ENCODE data around the gene VPS9D1.
"Not testable (repeated sequence)": the region's sequence is repeated elsewhere in the genome, so short reads cannot be mapped to it uniquely, and the experiment has no call there.

The VPS9D1 gene

GRCh38 chr16:89691986-89692569 lies 28.6 kb downstream of the VPS9D1 start:
- no peak for DNase-seq

DNA sequence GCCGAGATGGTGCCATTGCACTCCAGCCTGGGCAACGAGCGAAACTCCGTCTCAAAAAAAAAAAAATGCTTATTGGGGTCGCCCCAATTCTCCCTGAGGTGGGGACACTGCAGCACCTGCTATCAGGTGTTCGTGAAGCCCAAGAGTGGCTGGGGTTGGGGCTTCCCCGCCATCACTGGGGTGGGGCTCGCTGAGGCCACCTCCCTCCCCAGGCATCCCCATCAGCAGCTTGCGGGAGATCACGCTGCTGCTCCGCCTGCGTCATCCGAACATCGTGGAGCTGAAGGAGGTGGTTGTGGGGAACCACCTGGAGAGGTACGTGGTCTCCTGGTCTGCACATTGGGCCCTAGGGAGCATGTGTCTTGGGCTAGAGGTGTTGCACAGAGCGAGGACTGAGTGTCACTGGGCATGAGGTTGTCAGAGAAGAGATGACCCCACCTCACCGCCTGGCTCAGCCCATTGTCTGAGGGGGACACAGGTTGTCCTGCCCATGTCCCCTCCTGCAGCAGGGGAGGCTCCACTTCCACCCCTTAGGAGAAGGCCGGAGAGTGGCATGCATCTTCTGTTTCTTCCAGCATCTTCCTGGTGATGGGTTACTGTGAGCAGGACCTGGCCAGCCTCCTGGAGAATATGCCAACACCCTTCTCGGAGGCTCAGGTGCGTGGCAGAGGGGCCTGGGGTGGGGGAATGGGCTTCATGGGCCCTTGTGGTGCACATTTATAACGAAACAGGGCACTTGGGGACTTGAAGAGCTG lies 29.3 kb downstream of the VPS9D1 start:
- no peak for DNase-seq

DNA sequence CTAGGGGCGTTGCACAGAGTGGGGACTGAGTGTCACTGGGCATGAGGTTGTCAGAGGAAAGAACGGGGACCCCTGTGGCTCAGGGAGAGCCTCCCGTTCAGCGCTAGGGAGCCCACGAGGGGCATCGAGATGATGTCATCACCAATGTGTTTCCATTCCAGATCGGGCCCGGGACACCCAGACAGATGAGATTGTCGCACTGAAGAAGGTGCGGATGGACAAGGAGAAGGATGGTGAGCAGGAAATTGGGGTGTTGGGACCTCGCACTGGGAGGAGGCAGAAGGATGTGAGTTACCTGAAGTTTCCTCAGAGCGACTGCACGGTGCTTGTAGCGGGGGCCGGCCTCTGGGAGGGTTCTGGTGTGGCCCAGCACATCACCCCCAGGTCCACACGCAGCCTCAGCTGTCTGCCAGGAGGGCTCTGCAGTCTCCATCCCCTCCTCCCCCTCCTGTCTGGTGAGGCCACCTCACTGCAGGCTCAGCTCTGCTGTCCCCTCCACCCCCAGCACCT lies 30.3 kb downstream of the VPS9D1 start:
- no peak for DNase-seq

DNA sequence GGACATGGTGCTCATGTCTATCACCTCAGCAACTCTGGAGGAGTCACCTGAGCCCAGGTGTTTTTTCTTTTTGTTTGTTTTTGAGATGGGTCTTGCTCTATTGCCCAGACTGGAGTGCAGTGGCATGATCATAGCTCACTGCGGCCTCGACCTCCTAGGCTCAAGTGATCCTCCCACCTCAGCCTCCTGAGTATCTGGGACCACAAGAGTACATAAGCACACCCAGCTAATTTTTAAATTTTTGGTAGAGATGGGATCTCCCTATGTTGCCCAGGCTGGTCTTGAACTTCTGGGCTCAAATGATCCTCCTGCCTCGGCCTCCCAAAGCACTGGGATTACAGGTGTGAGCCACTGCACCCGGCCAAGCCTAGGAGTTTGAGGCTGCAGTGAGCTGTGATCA lies 31.1 kb downstream of the VPS9D1 start:
- not testable (repeated sequence) for DNase-seq

DNA sequence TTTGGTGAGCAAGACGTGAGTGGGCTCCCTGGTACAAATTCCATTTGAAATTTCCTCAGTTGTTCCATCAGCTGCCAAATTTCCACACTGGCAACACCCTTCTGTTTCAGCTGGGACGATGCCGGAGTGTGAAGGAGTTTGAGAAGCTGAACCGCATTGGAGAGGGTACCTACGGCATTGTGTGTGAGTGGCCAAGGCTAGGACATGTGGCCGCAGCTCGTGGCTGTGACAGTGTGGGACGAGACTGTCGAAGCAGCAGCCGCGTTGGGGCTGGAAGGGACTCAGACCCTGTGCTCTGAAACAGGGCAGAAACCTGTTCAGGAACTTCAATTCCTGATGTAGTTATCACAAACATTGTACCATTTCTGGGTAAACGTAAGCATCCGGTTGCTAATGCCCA lies 31.6 kb downstream of the VPS9D1 start:
- no peak for DNase-seq

GRCh38 chr16:89688395-89688794 lies 32.3 kb downstream of the VPS9D1 start:
- no peak for DNase-seq

DNA sequence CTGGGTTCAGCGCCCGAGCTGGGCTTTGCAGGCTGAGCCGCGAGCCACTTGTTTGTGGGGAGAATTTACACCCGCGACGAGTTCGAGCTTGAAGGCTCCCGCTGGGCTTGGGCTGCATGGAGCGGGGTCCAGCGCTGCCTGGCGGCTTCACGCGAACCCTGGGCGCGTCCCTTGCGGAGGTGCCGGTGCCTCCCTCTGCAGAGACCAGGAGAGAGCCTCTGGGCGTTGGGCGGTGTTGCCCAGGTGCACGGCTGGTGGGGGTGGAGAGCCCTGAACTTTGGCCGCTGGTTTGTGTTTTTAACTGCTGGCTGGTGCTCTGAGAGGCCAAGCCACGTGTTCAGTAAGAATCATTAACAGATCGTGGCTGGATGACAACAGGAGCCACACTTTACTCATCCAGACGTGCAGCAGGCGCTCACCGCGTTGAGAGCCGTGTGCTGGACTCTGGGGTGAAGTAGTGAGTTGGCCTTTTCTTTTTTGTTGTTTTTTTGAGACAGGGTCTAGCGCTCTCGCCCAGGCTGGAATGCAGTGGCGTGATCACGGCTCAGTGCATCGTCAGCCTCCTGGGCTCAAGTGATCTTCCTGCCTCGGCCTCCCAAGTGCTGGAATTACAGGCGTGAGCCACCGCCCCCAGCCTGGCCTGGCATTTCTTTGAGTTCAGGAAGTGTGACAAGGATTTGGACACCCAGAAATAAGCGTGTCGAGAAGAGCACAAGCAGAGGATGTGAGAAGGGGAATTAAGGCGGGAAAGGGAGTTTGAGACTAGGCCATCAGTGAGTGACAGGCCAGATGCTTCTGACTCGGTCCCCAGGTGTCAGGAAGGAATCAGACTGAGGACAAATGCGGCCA lies 33.4 kb downstream of the VPS9D1 start:
- DNase-seq = no peak

DNA sequence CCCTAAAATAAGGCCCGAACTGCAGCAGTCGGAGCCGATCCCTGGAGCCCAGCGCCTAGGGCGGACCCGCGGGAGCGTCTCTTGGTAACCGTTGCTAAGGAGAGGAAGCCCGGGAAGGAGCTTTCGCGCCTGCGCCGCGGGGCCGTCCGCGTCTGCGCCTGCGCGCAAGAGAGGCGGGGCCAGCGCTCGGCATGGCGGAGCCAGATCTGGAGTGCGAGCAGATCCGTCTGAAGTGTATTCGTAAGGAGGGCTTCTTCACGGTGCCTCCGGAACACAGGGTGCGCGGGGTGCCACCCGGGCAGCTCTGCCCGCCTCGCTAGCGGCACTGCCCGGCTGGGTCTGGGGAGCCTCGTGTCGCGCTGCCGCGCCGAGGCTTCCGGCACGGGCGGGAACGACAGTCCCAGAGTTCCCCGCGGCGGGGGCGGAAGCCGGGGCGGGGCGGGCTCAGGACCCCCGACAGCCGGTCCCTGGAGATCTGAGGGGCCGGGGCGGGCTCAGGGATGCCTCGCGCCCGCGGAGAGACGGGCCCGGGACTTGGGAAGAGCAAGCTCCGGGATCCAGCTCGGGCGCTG lies 34.1 kb downstream of the VPS9D1 start, which contains the start of gene CDK10:
TSS of gene CDK10 (plus strand) at position 170 of the 572 bp plus-strand sequence. CDS start at position 192, 22 bp downstream.
- peak; percentile 83 for DNase-seq

DNA sequence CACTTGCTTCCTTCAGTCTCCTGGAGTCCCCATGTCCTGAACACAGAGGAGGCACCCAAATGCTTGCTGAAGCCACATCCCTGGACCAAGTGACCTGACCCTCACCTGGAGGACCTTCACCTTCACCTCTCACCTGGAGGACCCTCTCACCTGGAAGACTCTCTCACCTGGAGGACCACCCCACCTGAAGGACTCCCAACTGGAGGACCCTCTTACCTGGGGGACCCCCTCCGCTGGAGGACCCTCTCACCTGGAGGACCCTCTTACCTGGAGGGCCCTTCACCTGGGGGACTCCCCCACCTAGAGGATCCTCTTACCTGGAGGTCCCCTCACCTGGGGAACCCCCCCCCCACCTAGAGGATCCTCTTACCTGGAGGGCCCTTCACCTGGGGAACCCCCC lies 34.8 kb downstream of the VPS9D1 start:
- no peak for DNase-seq

- no peak for DNase-seq
Observed at GRCh38 chr16:89678258-89678657, 42.4 kb downstream of the VPS9D1 start.

- DNase-seq = no peak
Observed at GRCh38 chr16:89672177-89672941, 48.3 kb downstream of the VPS9D1 start.

DNA sequence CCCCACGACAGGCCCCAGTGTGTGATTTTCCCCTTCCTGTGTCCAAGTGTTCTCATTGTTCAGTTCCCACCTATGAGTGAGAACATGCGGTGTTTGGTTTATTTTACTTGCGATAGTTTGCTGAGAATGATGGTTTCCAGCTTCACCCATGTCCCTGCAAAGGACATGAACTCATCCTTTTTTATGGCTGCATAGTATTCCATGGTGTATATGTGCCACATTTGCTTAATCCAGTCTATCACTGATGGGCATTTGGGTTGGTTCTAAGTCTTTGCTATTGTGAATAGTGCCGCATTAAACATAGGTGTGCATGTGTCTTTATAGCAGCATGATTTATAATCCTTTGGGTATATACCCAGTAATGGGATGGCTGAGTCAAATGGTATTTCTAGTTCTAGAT lies 49.1 kb downstream of the VPS9D1 start:
- DNase-seq = not testable (repeated sequence)

GRCh38 chr16:89670496-89671431 lies 49.9 kb downstream of the VPS9D1 start:
- DNase-seq = peak; percentile 77

- no peak for DNase-seq
Observed at GRCh38 chr16:89669755-89670154, 50.9 kb downstream of the VPS9D1 start.

GRCh38 chr16:89668790-89669158 lies 51.9 kb downstream of the VPS9D1 start:
- no peak for DNase-seq

DNA sequence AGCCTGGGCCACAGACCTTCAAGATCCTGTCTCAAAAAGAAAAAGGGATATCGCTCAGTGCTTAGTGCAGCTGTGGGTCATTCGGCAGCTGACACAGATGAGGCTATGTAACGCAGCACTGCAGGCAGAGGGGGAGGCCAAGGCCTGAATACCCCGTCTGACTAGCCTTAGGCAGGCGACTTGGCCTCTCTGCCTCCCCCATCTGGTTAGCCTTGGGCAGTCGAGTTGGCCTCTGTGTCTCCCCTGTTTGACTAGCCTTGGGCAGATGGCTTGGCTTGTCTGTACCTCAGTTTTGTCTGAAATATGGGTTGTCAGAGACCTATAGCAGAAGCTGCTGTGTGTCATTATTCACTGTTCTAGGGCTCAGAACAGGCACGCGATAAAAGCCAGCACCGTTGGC lies 53.1 kb downstream of the VPS9D1 start:
- no peak for DNase-seq

- peak; percentile 15 for DNase-seq
Observed at GRCh38 chr16:89667000-89667399, 53.7 kb downstream of the VPS9D1 start.

DNA sequence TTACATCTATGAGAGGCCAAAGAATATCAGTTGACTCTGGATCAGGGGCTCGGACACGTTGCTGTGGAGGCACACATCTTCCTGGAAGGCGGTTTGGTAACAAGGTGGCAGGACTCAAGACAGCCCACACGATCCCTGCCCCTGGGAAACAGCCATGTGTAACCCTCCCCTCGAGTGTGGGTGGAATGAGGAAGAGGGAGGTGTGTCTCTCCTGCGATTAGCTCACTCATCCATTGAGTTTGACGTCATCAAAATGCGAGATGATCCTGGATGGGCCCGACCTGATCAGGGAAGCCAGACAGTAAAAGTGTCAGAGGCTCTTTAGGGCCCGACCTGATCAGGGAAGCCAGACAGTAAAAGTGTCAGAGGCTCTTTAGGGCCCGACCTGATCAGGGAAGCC lies 56.5 kb downstream of the VPS9D1 start:
- DNase-seq = not testable (repeated sequence)

GRCh38 chr16:89661215-89661614 lies 59.5 kb downstream of the VPS9D1 start:
- DNase-seq = no peak

DNA sequence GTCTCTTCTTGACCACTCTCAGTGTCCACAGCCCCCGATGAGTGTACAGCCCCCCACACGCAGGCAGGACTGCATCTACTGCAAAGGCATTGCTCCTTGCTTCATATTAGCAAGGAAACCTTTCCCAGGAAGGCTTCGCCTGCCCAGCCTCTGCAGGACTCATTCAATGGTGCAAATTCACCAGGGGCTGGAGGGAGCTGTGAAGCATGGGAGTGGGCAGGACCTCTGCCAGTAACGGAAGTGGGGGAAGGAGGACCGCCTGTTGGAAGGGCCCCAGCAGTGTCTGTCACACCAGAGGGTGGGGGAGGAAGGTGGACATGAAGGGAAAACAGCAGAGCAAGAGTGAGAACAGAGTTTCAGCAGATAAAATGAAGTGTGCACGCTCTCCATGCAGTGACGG lies 60.6 kb downstream of the VPS9D1 start:
- DNase-seq = no peak

DNA sequence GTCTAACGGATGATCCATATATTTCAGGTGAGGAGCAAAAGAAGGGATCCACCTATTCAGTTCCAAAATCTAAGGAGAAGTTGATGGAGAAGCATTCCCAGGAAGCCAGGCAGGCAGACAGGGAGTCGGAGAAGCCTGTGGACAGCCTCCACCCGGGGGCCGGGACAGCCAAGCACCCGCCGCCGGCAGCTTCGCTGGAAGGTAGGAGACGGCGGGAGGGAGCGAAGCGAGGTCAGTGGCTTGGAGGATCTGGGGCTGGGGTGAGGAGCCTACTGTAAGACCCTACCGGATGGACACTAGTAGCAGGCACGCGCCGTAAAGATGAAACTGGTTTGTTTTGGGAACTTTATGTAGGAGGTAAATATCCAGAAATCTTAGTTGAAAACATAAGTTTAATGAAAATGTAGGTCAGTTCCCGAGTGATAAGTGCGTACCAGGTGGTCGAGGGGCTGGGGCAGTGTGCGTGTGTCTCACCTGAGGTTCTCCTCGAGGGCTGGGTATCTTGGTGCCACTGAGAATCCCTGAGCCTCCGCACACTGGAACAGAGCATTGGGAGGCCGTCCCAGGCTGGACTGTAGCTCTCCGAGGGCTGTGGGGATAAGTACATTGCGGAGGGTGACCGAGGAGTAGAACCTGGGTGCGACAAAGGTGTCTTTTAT lies 62.3 kb downstream of the VPS9D1 start:
- DNase-seq = no peak

All from MV-4-11 (cell line).